SKM-1 (cell line): ENCODE results near the gene FZD7.

ENCODE experiments used
- DNase-seq: peaks from one replicate; lab custom pipeline; 2025; ENCODE audit not compliant: unreplicated experiment; lab: John Stamatoyannopoulos, UW

FZD7 gene

DNA sequence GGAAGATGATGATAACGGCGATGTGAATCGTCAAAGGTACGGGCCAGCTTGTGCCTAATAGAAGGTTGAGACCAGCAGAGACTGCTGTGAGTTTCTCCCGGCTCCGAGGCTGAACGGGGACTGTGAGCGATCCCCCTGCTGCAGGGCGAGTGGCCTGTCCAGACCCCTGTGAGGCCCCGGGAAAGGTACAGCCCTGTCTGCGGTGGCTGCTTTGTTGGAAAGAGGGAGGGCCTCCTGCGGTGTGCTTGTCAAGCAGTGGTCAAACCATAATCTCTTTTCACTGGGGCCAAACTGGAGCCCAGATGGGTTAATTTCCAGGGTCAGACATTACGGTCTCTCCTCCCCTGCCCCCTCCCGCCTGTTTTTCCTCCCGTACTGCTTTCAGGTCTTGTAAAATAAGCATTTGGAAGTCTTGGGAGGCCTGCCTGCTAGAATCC, 3.0 kb downstream of the FZD7 start:
- DNase-seq, result no peak

DNA sequence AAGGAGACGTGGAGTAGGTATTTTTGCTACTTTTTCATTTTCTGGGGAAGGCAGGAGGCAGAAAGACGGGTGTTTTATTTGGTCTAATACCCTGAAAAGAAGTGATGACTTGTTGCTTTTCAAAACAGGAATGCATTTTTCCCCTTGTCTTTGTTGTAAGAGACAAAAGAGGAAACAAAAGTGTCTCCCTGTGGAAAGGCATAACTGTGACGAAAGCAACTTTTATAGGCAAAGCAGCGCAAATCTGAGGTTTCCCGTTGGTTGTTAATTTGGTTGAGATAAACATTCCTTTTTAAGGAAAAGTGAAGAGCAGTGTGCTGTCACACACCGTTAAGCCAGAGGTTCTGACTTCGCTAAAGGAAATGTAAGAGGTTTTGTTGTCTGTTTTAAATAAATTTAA, 3.4 kb downstream of the FZD7 start:
- DNase-seq, result no peak

DNA sequence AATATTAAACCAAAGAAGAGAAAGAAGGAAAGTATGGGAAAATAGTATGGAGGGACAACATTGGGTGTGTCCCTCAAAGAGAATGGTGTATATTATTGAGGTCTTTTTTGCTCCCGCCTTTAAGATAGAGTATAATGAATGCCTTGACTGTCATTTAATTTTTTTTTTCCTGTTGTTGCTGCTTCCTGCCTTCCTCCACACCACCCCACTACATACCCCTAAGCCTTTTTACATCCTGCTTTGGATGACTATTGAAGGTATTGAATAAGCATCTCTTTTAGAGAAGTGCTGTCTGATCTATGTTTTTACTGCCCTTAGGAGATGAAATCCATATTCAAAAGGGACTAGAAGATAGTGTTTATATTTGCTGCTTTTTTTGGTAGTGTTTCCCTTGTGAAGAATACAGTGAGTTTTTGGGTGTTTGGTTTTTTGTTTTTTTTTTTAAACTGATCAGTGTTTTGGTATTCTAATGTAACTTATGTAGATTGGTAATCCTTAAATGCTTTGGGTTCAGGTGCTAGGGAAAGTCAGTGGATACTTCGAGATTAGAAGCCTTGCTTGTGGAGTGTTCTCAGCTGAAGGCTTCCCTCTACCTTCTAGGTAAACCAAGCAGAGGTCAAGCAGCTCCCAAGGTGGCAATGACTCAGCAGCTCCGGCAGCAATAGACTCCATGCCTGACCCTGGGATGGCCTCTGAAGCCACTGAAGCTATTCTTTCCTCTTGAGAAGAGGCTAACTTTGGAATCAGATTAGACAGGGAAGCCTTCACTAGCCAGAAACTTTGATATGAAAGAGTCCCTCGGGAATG, 5.0 kb downstream of the FZD7 start:
- no peak for DNase-seq

GRCh38 chr2:202039278-202040078, 5.8 kb downstream of the FZD7 start:
- no peak for DNase-seq

DNA sequence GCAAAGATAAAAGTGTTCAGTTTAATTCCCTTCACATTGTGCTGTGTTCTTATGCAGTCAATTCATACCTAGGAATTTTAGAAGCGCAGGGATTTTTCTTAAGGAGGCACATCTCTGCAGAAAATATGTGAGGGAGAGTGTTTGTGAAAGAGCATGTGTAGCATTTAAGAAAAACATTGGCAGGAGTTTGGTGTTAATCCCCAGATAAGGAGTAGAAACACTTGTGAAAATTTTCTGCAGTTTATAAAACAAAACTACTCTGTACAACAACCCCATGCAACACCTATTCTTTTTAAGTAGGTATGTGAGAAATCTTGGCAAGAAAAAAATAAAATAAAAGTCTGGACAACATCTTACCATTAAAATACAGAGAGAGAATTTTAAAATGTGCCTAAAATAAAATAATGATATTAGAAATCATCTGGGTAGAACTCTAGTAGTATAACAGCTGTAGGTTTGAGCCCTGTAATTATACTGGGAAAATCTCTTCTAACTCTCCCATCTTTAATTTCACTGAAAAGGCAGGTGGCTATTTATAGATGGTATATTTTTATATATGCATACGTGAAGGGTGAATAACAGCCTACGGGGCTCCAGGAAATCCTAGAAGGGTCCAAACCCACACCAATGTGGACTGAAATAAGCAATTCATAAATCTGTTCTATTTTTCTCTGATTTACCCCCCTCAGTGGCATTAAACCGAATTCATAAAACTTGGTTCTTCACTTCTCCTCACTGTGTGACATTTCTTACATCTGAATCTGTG, 6.6 kb downstream of the FZD7 start:
- DNase-seq, result no peak

- no peak for DNase-seq
These were observed 8.8 kb downstream of the FZD7 start for GRCh38 chr2:202042444-202042843.

DNA sequence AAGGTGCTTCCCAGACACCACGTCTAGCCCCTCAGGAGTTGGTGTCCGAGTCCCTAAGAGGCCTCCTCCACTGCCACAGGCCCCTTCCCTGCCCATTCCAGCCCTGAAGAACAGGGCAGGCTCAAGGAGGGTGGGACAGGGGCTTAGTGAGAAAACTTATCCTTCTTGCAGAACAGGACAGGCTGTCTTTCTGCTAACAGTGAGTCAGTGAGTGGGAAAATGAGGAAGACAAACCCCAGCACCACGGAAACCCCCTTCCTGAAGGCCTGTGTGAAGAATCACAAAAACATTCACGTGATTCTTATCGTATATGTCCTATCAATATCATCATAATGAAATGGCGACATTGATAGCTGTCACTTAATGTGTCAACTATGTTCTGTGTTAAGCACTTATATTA, 9.8 kb downstream of the FZD7 start:
- DNase-seq, result no peak

- DNase-seq, result no peak
These were observed 11.1 kb downstream of the FZD7 start for GRCh38 chr2:202044777-202045176.

GRCh38 chr2:202046572-202046971, 12.9 kb downstream of the FZD7 start:
- no peak for DNase-seq

DNA sequence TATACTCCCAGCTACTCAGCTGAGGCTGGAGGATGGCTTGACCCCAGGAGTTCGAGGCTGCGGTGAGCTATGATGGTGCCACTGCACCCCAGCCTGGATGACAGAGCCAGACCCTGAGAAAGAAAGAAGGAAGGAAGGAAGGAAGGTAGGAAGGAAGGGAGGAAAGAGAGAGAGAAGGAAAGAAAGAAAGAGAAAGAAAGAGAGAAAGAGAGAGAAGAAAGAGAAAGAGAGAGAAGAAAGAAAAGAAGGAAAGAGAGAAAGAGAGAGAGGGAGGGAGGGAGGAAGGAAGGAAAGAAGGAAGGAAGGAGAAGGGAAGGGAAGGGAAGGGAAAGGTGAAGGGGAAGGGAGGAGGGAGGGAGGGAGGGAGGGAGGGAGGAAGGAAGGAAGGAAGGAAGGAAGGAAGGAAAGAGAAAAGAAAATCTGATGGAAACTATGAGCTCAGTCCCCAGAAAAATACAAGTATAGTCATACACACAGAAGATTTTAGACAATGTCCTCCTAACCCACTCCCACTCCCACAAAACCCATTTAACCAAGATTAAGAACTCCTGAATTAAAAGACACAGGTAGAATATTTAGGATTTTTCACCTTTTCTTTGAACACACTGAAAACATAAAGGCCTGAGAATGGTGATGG, 15.6 kb downstream of the FZD7 start:
- no peak for DNase-seq

DNA sequence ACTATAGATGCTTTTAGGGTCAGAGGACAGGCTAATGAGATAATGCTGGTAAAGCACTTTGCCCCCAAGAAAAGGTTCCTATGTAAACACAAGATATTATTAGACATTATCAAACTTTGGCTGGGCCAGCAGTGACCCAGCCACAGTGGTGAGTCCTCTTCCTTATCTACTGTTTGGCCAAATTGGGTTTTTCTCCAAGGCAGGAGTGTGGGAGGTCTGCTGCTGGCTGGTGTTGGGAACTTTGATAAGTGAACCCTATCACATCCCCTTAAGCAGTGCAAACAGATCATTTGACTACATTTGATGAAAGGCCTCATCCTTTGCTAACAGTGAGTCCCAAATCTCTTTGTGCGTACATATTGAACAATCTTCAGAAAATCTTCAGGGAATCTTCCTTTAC, 16.2 kb downstream of the FZD7 start:
- no peak for DNase-seq

DNA sequence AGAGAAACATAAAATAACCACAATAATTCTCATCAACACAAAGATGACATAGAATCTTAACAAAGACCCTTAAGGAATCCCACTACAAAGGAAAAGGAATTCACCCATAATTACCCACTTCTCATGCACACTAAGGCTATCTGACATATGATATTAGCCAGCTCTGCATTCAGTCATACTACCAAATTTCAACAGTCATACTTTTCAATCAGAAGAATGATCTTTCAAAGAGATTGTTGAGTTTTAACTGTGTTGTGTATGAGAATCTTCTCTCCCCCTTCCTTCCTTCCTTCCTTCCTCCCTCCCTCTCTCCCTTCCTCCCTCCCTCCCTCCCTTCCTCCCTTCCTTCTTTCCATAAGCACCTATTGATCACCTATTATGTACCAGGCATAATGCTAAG, 17.0 kb downstream of the FZD7 start:
- DNase-seq, result no peak

- DNase-seq, result no peak
These were observed 18.0 kb downstream of the FZD7 start for GRCh38 chr2:202051499-202052161.

DNA sequence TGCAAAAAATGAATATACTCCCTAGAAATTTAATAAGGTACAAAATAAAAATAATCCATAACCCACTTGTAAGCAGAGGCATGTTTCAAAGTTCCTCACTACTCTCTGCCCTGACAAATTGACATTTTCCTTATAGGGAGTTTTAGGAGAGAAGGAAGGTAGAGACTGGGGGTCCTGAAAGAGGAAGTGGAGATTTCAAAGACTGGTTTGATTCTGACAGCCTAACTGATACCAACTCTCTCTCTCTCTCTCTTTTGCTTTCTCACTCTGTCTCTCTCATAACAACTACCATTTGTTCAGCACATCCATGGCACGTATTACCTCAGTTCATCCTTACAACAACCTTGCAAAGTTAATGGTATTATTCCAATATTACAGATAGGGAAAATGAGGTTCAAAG, 18.6 kb downstream of the FZD7 start:
- peak; percentile 29 for DNase-seq

GRCh38 chr2:202054679-202055078, 21.0 kb downstream of the FZD7 start:
- DNase-seq, result no peak

DNA sequence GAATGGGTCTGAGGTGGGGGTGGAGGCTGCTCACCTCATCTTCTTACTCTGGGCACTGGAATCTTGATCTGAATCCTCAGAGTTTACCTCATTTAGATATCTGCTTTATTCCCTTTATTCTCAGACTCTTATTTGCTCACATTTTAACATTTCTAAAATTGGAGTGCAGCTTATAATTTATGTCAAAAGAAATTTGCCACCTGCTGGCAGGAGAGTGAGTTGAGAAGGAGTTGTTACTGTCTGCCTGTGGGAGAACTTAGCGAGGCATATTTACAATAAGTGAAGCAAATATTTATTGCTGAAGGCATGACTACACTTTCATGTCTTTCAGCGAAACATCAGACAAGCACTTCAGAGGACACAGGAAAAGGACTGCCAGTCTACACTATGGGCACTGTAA, 23.0 kb downstream of the FZD7 start:
- DNase-seq, result no peak

DNA sequence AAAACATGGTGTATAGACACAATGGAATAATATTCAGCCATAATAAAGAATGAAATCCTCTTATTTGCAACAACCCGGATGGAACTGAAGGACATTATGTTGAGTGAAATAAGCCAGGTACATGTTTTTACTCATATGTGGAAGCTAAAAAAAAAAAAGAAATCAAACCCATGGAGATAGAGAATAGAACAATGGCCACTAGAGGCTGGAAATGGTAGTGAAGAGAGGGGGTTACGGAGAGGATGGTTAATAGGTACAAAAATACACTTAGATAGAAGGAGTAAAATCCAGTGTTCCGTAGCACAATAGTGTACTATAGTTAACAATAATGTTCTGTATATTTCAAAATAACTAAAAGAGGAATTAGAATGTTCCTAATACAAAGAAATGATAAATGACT, 26.6 kb downstream of the FZD7 start:
- DNase-seq, result no peak

DNA sequence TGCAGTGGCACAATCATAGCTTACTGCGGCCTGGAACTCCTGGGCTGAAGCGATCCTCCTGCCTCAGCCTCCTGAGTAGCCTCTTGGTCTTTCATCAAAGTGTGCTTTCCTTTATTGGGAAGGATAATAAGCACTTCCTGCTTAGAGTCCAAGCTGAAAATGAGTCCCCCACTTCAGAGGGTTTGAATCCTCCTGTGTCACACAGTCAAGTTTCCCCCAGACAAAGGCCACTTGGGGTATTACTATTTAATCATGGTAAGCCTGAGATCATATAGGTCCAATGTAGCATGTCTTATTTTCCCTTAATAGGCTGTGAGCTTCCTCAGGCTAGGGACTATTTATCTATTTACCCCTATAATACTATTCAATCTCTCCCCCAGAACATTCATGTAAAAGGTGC, 28.0 kb downstream of the FZD7 start:
- DNase-seq, result no peak

DNA sequence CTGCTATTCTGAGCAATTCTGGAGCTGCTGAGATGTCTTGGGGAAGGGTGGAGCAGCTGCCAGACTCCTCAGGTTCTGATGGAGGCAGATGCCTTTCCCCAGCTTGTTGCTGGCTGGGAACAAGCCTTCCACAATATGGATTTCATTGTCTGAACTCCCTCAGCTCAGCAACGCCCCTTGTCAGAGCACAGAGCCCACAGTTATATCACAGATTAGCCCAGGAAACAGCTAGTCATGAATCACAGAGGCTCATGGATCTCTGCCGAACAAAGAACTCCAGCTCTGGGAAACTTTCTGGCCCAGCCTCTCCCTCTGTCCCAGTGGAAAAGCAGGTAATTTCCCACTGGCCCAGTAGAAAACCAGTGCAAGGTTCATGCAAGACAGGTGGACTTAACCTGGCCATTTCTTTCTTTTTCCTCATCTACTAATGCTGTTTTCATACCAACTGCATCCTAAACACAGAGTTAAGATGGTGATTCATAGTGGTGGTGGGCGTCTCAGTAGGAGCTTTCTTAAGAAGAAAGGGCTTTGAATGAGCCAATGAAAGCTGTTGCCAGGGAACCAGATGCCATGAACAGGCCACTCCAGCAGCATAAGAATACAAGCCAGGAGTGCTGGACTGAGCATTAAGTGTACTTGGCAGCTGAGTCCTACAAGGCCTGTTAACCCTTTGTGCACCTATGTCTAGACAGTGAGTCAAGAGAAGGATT, 30.7 kb downstream of the FZD7 start:
- DNase-seq, result no peak

- DNase-seq, result no peak
These were observed 31.2 kb downstream of the FZD7 start for GRCh38 chr2:202064881-202065230.
